Measurements from ENCODE around the gene PRMT3.

The PRMT3 gene

DNA sequence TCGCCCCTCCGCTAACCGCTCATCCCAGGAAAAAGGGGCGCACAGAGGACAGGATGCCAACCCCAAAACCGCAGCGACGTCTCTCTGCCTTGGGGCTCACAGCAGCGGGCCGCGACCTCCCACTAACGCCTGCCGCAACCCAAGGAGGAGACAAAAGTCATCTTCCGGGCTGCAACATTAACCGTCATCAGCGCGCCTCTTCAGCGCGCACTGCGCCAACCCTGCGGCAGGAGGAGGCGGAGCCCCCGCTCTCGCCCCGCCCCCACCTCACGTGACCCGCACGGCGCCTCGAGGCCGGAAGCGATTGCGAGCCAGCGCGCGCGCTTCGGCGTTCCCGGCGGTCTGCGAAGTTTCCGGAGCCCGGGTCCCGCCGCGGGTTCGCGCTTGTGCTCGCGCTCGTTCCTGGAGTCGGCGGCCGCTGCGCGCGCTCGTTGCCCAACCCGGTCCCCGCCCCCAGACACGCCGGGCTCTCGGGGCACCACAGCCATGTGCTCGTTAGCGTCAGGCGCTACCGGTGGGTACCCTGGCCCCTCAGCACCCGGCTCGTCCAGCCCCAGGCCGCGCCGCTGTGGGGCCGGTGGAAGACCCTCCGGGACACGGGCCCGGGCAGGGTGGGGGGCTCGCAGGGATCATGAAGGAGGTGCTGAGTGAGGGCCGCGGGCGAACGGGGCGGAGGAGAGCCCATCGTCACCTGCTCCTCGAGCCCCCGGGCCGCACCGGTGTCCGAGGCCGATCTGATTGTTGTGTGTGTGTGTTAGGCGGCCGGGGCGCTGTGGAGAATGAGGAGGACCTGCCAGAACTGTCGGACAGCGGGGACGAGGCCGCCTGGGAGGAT is at the start of gene PRMT3:
PRMT3 (plus strand) TSS at position 456 of the 835 bp plus-strand sequence; CDS start at position 487, 31 bp downstream.
- in situ Hi-C loops (cut with MboI; ENCODE audit: low pct_unique_long_range_greater_than_20kb, low sequenced_read_pairs, unreplicated experiment), result loop anchor here (25.0 kb wide), 1 partner anchor 225 kb away; no protein-coding TSS in a partner anchor
- peak; percentile 96 for DNase-seq (ENCODE audit: low spot score)
- TF ChIP-seq, protein P1, sequence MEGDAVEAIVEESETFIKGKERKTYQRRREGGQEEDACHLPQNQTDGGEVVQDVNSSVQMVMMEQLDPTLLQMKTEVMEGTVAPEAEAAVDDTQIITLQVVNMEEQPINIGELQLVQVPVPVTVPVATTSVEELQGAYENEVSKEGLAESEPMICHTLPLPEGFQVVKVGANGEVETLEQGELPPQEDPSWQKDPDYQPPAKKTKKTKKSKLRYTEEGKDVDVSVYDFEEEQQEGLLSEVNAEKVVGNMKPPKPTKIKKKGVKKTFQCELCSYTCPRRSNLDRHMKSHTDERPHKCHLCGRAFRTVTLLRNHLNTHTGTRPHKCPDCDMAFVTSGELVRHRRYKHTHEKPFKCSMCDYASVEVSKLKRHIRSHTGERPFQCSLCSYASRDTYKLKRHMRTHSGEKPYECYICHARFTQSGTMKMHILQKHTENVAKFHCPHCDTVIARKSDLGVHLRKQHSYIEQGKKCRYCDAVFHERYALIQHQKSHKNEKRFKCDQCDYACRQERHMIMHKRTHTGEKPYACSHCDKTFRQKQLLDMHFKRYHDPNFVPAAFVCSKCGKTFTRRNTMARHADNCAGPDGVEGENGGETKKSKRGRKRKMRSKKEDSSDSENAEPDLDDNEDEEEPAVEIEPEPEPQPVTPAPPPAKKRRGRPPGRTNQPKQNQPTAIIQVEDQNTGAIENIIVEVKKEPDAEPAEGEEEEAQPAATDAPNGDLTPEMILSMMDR (IDR thresholded peaks at IDR 0.05; ENCODE audit: extremely low read depth, insufficient read depth, missing control alignments), result no peak

DNA sequence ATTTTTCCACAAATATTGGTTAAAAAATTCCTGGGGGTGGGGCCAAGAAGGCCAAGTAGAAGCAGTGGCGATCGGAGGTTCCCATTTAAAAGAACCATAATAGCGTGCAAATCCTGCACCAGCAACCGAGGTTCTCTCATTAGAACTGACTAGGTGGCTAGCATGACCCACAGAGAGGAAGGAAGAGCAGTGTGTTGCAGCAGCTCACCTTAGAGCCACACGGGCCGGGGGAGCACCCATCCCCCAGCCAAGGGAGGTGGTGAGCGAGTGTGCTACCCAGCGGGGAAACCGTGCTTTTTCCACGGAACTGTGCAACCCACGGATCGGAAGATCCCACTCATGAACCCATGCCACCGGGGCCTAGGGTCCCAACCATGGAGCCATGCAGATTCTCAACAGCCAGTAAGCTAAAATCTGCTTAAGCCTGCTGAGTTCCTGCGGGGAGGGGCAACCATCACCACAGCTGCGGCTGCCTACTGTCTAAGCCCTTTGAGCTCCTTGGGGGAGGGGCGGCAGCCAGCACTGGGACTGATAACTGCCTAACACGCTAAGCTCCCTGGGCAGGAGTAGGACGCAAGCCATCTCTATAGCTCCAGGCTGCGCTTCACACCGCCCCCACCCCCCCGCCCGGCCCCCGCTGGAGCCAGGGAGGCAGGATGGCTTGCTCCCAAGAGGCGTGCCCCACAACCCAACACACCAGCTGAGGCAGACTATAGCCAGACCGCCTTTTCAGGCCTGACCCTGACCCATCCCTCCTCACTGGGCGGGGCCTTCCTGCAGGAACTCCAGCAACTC is 45.0 kb upstream of the PRMT3 start:
- in situ Hi-C loops (cut with MboI; ENCODE audit: low pct_unique_long_range_greater_than_20kb, low sequenced_read_pairs, unreplicated experiment), result no loop called here
- TF ChIP-seq, protein P1 (IDR thresholded peaks at IDR 0.05; ENCODE audit: extremely low read depth, insufficient read depth, missing control alignments), result no peak
- DNase-seq (ENCODE audit: low spot score), result no peak

DNA sequence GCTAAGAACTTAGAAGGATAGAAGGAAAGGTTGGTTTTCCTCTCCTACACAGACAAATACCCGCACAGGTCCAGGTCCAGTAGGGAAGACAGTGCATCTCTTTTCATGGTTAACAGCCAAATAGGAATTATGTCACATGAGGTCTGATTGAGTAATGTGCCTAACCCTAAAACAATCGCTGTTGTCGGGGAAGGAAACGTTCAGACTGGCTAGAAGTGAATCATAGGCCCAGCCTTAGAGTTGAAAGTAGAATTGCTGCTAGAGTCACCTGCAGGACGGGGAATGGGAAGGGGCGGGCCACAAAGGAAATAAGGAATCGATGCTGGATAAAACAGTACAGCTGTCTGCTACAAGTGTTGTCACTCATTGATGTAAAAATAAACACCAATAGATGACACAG is 36.4 kb upstream of the PRMT3 start:
- TF ChIP-seq, protein P1 (IDR thresholded peaks at IDR 0.05; ENCODE audit: extremely low read depth, insufficient read depth, missing control alignments), result no peak
- in situ Hi-C loops (cut with MboI; ENCODE audit: low pct_unique_long_range_greater_than_20kb, low sequenced_read_pairs, unreplicated experiment), result loop anchor here (10.0 to 25.0 kb wide), 2 partner anchors 226 to 389 kb away; no protein-coding TSS in a partner anchor
- no peak for DNase-seq (ENCODE audit: low spot score)

DNA sequence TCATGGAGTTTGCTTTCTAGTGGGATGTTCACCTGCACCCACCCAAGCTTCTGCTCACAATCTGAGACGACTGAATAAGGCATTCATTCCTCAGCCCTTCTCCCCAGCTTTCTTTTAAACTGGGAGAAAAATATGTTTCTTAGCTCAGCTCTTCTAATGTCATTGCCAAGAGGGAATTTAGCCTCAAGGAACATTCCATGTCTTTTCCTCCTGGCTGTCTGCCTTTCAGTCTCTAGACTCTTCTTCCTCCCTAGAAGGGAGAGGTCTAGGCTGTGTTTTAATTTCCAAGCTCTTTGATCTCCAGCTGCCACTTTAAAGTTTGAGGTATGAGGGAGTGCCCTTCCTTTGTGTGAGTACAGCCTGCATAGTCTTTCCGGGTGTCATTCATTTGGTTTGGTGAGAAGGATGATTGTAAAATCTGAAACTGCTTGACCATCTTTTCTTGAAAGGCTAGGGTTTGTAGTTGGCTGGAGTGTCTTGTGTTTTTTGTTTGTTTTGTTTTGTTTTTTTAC is 35.7 kb upstream of the PRMT3 start:
- in situ Hi-C loops (cut with MboI; ENCODE audit: low pct_unique_long_range_greater_than_20kb, low sequenced_read_pairs, unreplicated experiment), result loop anchor here (10.0 to 25.0 kb wide), 2 partner anchors 227 to 390 kb away; no protein-coding TSS in a partner anchor
- DNase-seq (ENCODE audit: low spot score), result no peak
- TF ChIP-seq, protein P1 (IDR thresholded peaks at IDR 0.05; ENCODE audit: extremely low read depth, insufficient read depth, missing control alignments), result no peak

DNA sequence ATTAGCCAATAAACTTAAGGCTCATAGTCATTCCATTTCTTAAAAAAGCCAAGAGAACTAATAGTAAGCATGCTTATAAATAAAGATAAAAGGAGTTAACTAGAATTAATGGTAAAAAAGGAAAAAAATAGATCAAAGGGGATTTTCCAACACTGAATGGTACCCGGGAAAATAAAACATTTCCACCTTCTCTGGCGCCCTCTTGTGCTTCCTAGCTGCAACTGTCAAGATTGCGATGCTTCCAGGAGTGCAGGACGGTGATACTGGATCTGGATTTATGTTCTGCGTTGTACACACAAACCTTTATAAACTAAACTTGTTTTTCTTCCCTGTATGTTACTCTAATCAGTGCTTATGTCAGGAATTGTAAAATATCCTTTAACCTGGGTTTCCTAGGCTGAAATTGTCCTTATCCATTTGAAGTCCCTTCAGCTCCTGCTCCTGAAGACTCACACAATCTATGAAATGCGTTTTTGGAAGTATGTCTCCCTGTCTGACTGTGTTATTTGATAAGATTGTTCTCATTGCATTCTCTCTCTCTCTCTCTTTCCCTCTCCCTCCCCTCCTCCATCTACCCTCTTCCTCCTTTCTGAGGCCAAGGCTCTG is 33.6 kb upstream of the PRMT3 start:
- DNase-seq (ENCODE audit: low spot score), result peak; percentile 33
- in situ Hi-C loops (cut with MboI; ENCODE audit: low pct_unique_long_range_greater_than_20kb, low sequenced_read_pairs, unreplicated experiment), result loop anchor here (10.0 to 25.0 kb wide), 2 partner anchors 229 to 392 kb away; no protein-coding TSS in a partner anchor
- TF ChIP-seq, protein P1 (IDR thresholded peaks at IDR 0.05; ENCODE audit: extremely low read depth, insufficient read depth, missing control alignments), result peak; percentile 83
